SH-SY5Y (cell line): Measurements from ENCODE around the gene EMX2.

ENCODE experiments used
- GATA2 ChIP-seq: IDR thresholded peaks from 2 replicates; pipeline ENCODE4 v1.6.1; 2011; ENCODE audit warnings: mild to moderate bottlenecking, low read depth, low read length
- GATA3 ChIP-seq: IDR thresholded peaks from 2 replicates; pipeline ENCODE4 v1.6.1; 2011; ENCODE audit warnings: low read depth, mild to moderate bottlenecking, low read length, moderate library complexity

DNA sequence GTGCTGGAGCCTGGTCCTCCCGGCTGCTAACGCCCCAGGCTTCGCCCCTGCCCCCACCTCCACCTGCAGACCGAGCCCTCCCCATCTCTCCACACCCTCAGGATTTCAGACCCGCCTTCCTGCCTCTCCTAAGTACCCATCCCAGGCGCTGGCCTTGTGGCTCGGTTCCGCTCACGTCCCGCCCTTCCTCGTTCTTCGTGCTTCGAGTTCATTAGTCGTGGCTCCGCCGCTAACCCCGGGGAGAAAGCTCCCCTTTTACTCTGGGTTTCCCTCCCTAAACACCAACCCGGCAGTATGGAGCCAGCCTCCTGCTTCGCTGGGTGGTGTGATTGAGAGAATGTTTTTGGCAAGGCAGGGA, 11.2 kb downstream of the EMX2 start:
- TF ChIP-seq GATA2: no peak
- no peak for TF ChIP-seq GATA3
